Psoas muscle (tissue), 8 donors: ENCODE measurements around the gene ITPK1. TPM values are rescaled to one million over a fixed set of nuclear protein-coding genes. Genes with fewer than 3 reads are reported as not detected.
A peak's percentile ranks its signal among the peaks of the same experiment; 100 is the strongest.
"Not testable (repeated sequence)": the region's sequence is repeated elsewhere in the genome, so short reads cannot be mapped to it uniquely, and the experiment has no call there.

Experiments
- ATAC-seq, 4 donors: fragments of 200-7000 bp; cut with Tn5 transposase; one replicate each; pipeline ENCODE4 v1.9.1; 2020; ENCODE audit warnings: moderate library complexity in 3 of 4, mild to moderate bottlenecking in 2 of 4
- DNase-seq, 2 donors: peaks; one replicate each; pipeline ENCODE4 v3.0.0-alpha.2; 2020
- H3K27ac ChIP-seq: fragments of 200-600 bp; one replicate; pipeline ENCODE4 v1.8.0; 2022
- H3K27me3 ChIP-seq, 3 donors: fragments of 200-600 bp in 1 of 3; one replicate each; pipeline versions ENCODE4 v1.6.1 to v1.8.0; 2013 to 2022; ENCODE audit warnings: low read length in 2 of 3, mild to moderate bottlenecking in 2 of 3, moderate library complexity in 1 of 3; ENCODE audit not compliant: insufficient read depth in 3 of 3
- H3K36me3 ChIP-seq, 2 donors: fragments of 200-600 bp in 1 of 2; one replicate each; pipeline versions ENCODE4 v1.6.1 to v1.8.0; 2013 to 2022; ENCODE audit warnings: low read depth in 1 of 2, mild to moderate bottlenecking in 1 of 2, moderate library complexity in 1 of 2; ENCODE audit not compliant: insufficient read depth in 1 of 2
- H3K4me1 ChIP-seq: fragments of 200-600 bp; one replicate; pipeline ENCODE4 v1.8.0; 2022
- H3K4me3 ChIP-seq: fragments of 200-600 bp; one replicate; pipeline ENCODE4 v1.8.0; 2022; ENCODE audit warnings: mild to moderate bottlenecking
- H3K9me3 ChIP-seq: fragments of 200-600 bp; one replicate; pipeline ENCODE4 v1.8.0; 2022
- WGBS, 3 donors: extraction: QIAGEN DNeasy Blood & Tissue Kit; methylation state at CpG; one replicate each; pipeline versions ENCODE4 v1.1.6 to v1.1.7; 2013; 5-methylcytosine and 5-hydroxymethylcytosine counted together
- intact Hi-C, 2 donors: fragments of 100-400 bp; cut with DNase I; formaldehyde crosslinking; loops; one replicate each; pipeline versions ENCODE4 v1.11.0 to v1.14.2; 2022
- polyA plus RNA-seq, 3 donors: library from polyadenylated mRNA; stranded (reverse); fragments of 200-250 nt; gene quantifications; one replicate each; pipeline ENCODE4 v1.2.3, GENCODE V29; 2013
- total RNA-seq, 4 donors: library from RNA; stranded (reverse); fragmentation: NEBNext Ultra II Directional in 2 of 4; extraction: Animal tissue kit (Norgen Biotek cat#: 25700) in 2 of 4; gene quantifications; one replicate each; pipeline versions ENCODE4 v1.2.1 to v1.2.4, GENCODE V29; 2021 to 2023
- TF ChIP-seq, protein P1 (sequence below): fragments of 200-600 bp; IDR thresholded peaks from one replicate; pipeline ENCODE4 v1.8.0; 2022; ENCODE audit warnings: antibody characterized with exemption
- donor health status: healthy with polysubstance abuse.
- donor health status: DM: no; HTN: no; CAD: no; lungs with moderate emphysema.
- donor health status: Bipolar disorder and iron deficiency.
- donor health status: healthy.
- donor health status: DM: yes; HTN: yes; CAD: no.
- donor health status: DM: no; HTN: no; CAD: no.
- donor health status: DM: no; HTN: no; CAD: no.
- donor health status: DM: yes; HTN: yes; CAD: no.

ITPK1 gene
- total and polyA plus RNA-seq, 7 donors, result 30.0 to 61.1 (median 42.7) TPM

GRCh38 chr14:93136009-93136408 lies 20.3 kb upstream of the ITPK1 start:
- Histone ChIP-seq H3K4me3 (no peak overlapping the region), H3K27me3 (no peaks in the 10 kb centered on the region), H3K9me3 (no peaks in the 10 kb centered on the region), H3K36me3 (no peaks in the 10 kb centered on the region), H3K27ac (no peak overlapping the region), H3K4me1 (no peaks in the 10 kb centered on the region)
- intact Hi-C loops, result loop anchor here in 1 of 2 donors (2.0 to 5.0 kb wide), 2 partner anchors 19 to 184 kb away; no protein-coding TSS in a partner anchor
- peak in 1 of 2 donors; percentile 48 for DNase-seq
- WGBS, 3 donors, result 63 to 64% (median 63%) methylated on average over 8 of the region's 8 CpGs
- no peak for ATAC-seq
- TF ChIP-seq, protein P1, sequence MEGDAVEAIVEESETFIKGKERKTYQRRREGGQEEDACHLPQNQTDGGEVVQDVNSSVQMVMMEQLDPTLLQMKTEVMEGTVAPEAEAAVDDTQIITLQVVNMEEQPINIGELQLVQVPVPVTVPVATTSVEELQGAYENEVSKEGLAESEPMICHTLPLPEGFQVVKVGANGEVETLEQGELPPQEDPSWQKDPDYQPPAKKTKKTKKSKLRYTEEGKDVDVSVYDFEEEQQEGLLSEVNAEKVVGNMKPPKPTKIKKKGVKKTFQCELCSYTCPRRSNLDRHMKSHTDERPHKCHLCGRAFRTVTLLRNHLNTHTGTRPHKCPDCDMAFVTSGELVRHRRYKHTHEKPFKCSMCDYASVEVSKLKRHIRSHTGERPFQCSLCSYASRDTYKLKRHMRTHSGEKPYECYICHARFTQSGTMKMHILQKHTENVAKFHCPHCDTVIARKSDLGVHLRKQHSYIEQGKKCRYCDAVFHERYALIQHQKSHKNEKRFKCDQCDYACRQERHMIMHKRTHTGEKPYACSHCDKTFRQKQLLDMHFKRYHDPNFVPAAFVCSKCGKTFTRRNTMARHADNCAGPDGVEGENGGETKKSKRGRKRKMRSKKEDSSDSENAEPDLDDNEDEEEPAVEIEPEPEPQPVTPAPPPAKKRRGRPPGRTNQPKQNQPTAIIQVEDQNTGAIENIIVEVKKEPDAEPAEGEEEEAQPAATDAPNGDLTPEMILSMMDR, result no peak

GRCh38 chr14:93135399-93135798 lies 19.7 kb upstream of the ITPK1 start:
- ATAC-seq (no peak), DNase-seq (peak in 1 of 2 donors; percentile 8)
- Histone ChIP-seq H3K4me3 (no peak overlapping the region), H3K36me3 (no peaks in the 10 kb centered on the region), H3K4me1 (no peaks in the 10 kb centered on the region), H3K27me3 (no peaks in the 10 kb centered on the region), H3K27ac (no peak overlapping the region), H3K9me3 (no peaks in the 10 kb centered on the region)
- WGBS, 3 donors, result 82 to 93% (median 86%) methylated on average over 5 of the region's 5 CpGs
- TF ChIP-seq, protein P1, result no peak
- intact Hi-C loops, result loop anchor here (2.0 to 5.0 kb wide), 2 partner anchors 19 to 183 kb away; no protein-coding TSS in a partner anchor

- Histone ChIP-seq H3K36me3 (no peaks in the 10 kb centered on the region), H3K27ac (no peak overlapping the region), H3K27me3 (no peaks in the 10 kb centered on the region), H3K9me3 (no peaks in the 10 kb centered on the region), H3K4me3 (no peak overlapping the region), H3K4me1 (no peaks in the 10 kb centered on the region)
- WGBS, 3 donors, result 62 to 74% (median 71%) methylated on average over 8 of the region's 8 CpGs
- TF ChIP-seq, protein P1, result no peak
- no peak for DNase-seq
- no peak for ATAC-seq
- intact Hi-C loops, result no loop called here
These were observed 17.7 kb upstream of the ITPK1 start for GRCh38 chr14:93133464-93133863.

DNA sequence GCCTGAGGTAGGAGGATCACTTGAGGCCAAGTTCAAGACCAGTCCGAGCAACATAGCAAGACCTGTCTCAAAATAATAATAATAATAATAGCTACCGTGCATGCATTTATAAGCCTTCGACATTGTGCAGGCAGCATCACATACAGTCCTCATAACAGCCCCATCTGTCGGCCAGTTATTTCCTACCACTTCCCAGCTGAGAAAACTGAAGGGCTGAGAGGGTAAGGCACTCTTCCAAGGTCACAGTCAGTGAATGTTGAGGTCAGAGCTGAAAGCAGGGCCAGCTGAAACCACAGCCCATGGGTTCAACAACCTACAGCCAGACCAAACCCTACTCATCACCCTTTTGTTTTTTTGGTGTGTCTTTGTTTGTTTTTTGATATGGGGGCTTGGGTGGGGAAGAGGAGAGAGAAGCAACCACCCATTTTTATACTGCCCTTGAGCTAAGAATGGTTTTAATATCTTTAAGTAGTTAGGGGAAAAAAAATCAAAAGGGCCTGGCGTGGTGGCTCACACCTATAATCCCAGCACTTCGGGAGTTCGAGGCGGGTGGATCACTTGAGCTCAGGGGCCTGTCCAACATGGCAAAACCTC lies 16.8 kb upstream of the ITPK1 start:
- H3K36me3 ChIP-seq, result no peaks in the 10 kb centered on the region
- no peaks in the 10 kb centered on the region for H3K4me1 ChIP-seq
- intact Hi-C loops, result no loop called here
- no peak overlapping the region for H3K4me3 ChIP-seq
- H3K27ac ChIP-seq, result no peak overlapping the region
- TF ChIP-seq, protein P1, result peak; percentile 28
- 68 to 71% (median 68%) methylated on average over 8 of the region's 8 CpGs for WGBS, 3 donors
- DNase-seq, result no peak
- peak in 1 of 4 donors; percentile 59 for ATAC-seq
- H3K9me3 ChIP-seq, result no peaks in the 10 kb centered on the region
- H3K27me3 ChIP-seq, result no peaks in the 10 kb centered on the region

- DNase-seq, H3K27me3 ChIP-seq, H3K36me3 ChIP-seq, H3K27ac ChIP-seq, H3K4me3 ChIP-seq, H3K9me3 ChIP-seq, H3K4me1 ChIP-seq, intact Hi-C loops, ATAC-seq: not testable (repeated sequence)
- WGBS, 3 donors, result 78 to 87% (median 81%) methylated on average over 5 of the region's 5 CpGs
These were observed 15.6 kb upstream of the ITPK1 start for GRCh38 chr14:93131257-93131820.
